Osteoblast (primary cell): ENCODE data around the gene CD28. TPM values are rescaled to one million over a fixed set of nuclear protein-coding genes. Genes with fewer than 3 reads are reported as not detected.

Experiments used
- DNase-seq: peaks from one replicate; pipeline ENCODE4 v3.0.0; 2011; ENCODE audit warnings: low spot score, mixed read lengths; ENCODE audit not compliant: insufficient read length; ENCODE audit errors: missing footprints
- H2AFZ ChIP-seq: 2 replicates; pipeline ENCODE4 v1.6.0; 2011; ENCODE audit warnings: mild to moderate bottlenecking, low read length
- H3K27ac ChIP-seq: 2 replicates; pipeline ENCODE4 v1.5.1; 2011; ENCODE audit warnings: mild to moderate bottlenecking, low read depth, low read length, moderate library complexity
- H3K27me3 ChIP-seq: 2 replicates; pipeline ENCODE4 v1.6.0; 2012; ENCODE audit warnings: mild to moderate bottlenecking, control low read depth, inconsistent platforms, low read length, moderate library complexity; ENCODE audit not compliant: insufficient read depth
- H3K36me3 ChIP-seq: 2 replicates; pipeline ENCODE4 v1.5.1; 2011; ENCODE audit warnings: mild to moderate bottlenecking, low read length, control low read depth, moderate library complexity; ENCODE audit not compliant: insufficient read depth
- H3K4me1 ChIP-seq: 2 replicates; pipeline ENCODE4 v1.5.1; 2011; ENCODE audit warnings: mild to moderate bottlenecking, low read length, control low read depth, moderate library complexity; ENCODE audit not compliant: insufficient read depth
- H3K4me2 ChIP-seq: 2 replicates; pipeline ENCODE4 v1.6.0; 2011; ENCODE audit warnings: mild to moderate bottlenecking, low read length; ENCODE audit not compliant: insufficient read depth
- H3K4me3 ChIP-seq: fragments of 200-600 bp; sonication (generic); 3 replicates; pipeline ENCODE4 v1.5.1; 2012; ENCODE audit warnings: mild to moderate bottlenecking, low read length, inconsistent platforms; ENCODE audit not compliant: insufficient read depth
- H3K79me2 ChIP-seq: 2 replicates; pipeline ENCODE4 v1.6.0; 2012; ENCODE audit warnings: mild to moderate bottlenecking, low read length, control low read depth, inconsistent platforms; ENCODE audit not compliant: insufficient read depth
- H3K9me3 ChIP-seq: 2 replicates; pipeline ENCODE4 v1.5.1; 2011; ENCODE audit warnings: low read depth, low read length, control low read depth
- H4K20me1 ChIP-seq: 2 replicates; pipeline ENCODE4 v1.6.0; 2012; ENCODE audit warnings: mild to moderate bottlenecking, low read length, control low read depth; ENCODE audit not compliant: insufficient read depth
- CTCF ChIP-seq: IDR thresholded peaks from 2 replicates; pipeline ENCODE4 v1.5.1; 2011; ENCODE audit warnings: mild to moderate bottlenecking, low read depth, low read length, moderate library complexity; ENCODE audit errors: extremely low read depth
- total RNA-seq: library from RNA; depleted of rRNA; stranded (reverse); fragments of >200 nt; gene quantifications from 2 replicates; pipeline ENCODE4 v1.2.3, GENCODE V29; 2012

CD28 gene
- total RNA-seq, 1 donor, result not detected

- no peak overlapping the region for H2AFZ ChIP-seq
- peaks cover 75% of the 10 kb centered on the region for H3K4me1 ChIP-seq
Measured at GRCh38 chr2:203685081-203685621, 21.3 kb upstream of the CD28 start.

GRCh38 chr2:203685789-203686420 lies 20.5 kb upstream of the CD28 start:
- no peak for DNase-seq
- no peak for TF ChIP-seq CTCF
- Histone ChIP-seq H4K20me1 (no peaks in the 10 kb centered on the region), H3K4me2 (peak overlapping the region; percentile 25), H3K27ac (peak overlapping the region; percentile 99), H2AFZ (no peak overlapping the region), H3K4me1 (peaks cover 78% of the 10 kb centered on the region), H3K36me3 (no peaks in the 10 kb centered on the region), H3K4me3 (no peak overlapping the region), H3K9me3 (no peaks in the 10 kb centered on the region), H3K79me2 (no peaks in the 10 kb centered on the region), H3K27me3 (no peaks in the 10 kb centered on the region)

More at GRCh38 chr2:203685081-203685621, 21.3 kb upstream of the CD28 start:
- Histone ChIP-seq H3K36me3 (no peaks in the 10 kb centered on the region), H3K27me3 (no peaks in the 10 kb centered on the region), H4K20me1 (no peaks in the 10 kb centered on the region), H3K4me3 (no peak overlapping the region), H3K79me2 (no peaks in the 10 kb centered on the region), H3K9me3 (no peaks in the 10 kb centered on the region), H3K4me2 (peak overlapping the region; percentile 26), H3K27ac (peak overlapping the region; percentile 99)
- DNase-seq, result peak; percentile 85
- TF ChIP-seq CTCF, result no peak

- Histone ChIP-seq H3K4me3 (no peak overlapping the region), H2AFZ (no peak overlapping the region), H3K79me2 (no peaks in the 10 kb centered on the region), H3K4me2 (no peak overlapping the region), H4K20me1 (no peaks in the 10 kb centered on the region), H3K9me3 (no peaks in the 10 kb centered on the region), H3K4me1 (peaks cover 66% of the 10 kb centered on the region), H3K36me3 (no peaks in the 10 kb centered on the region), H3K27ac (peak overlapping the region; percentile 99), H3K27me3 (no peaks in the 10 kb centered on the region)
- DNase-seq, result peak; percentile 73
- TF ChIP-seq CTCF, result no peak
Measured at GRCh38 chr2:203687165-203687564, 19.3 kb upstream of the CD28 start.

GRCh38 chr2:203688798-203689197 lies 17.6 kb upstream of the CD28 start:
- H3K36me3 ChIP-seq, result no peaks in the 10 kb centered on the region
- H3K4me3 ChIP-seq, result no peak overlapping the region
- H3K79me2 ChIP-seq, result no peaks in the 10 kb centered on the region
- no peak for TF ChIP-seq CTCF
- H3K4me1 ChIP-seq, result peaks cover 49% of the 10 kb centered on the region
- H4K20me1 ChIP-seq, result no peaks in the 10 kb centered on the region
- H2AFZ ChIP-seq, result no peak overlapping the region
- DNase-seq, result peak; percentile 21
- H3K27ac ChIP-seq, result peak overlapping the region; percentile 66
- no peaks in the 10 kb centered on the region for H3K9me3 ChIP-seq
- H3K4me2 ChIP-seq, result peak overlapping the region; percentile 43
- H3K27me3 ChIP-seq, result no peaks in the 10 kb centered on the region
